Esophagus mucosa (tissue), 1 donor: Measurements from ENCODE around the gene INO80E. TPM values are rescaled to one million over a fixed set of nuclear protein-coding genes. Genes with fewer than 3 reads are reported as not detected.
A peak's percentile ranks its signal among the peaks of the same experiment; 100 is the strongest.
"Not testable (repeated sequence)": the region's sequence is repeated elsewhere in the genome, so short reads cannot be mapped to it uniquely, and the experiment has no call there.

Source experiments
- ATAC-seq: fragments of 200-7000 bp; cut with Tn5 transposase; one replicate; pipeline ENCODE4 v1.9.1; 2020
- total RNA-seq: library from RNA; stranded (reverse); gene quantifications from one replicate; pipeline ENCODE4 v1.2.4, GENCODE V29; 2023
- donor health status: DM: yes; HTN: yes; CAD: no.

Gene INO80E, protein sequence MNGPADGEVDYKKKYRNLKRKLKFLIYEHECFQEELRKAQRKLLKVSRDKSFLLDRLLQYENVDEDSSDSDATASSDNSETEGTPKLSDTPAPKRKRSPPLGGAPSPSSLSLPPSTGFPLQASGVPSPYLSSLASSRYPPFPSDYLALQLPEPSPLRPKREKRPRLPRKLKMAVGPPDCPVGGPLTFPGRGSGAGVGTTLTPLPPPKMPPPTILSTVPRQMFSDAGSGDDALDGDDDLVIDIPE
- total RNA-seq, result 37.0 TPM

DNA sequence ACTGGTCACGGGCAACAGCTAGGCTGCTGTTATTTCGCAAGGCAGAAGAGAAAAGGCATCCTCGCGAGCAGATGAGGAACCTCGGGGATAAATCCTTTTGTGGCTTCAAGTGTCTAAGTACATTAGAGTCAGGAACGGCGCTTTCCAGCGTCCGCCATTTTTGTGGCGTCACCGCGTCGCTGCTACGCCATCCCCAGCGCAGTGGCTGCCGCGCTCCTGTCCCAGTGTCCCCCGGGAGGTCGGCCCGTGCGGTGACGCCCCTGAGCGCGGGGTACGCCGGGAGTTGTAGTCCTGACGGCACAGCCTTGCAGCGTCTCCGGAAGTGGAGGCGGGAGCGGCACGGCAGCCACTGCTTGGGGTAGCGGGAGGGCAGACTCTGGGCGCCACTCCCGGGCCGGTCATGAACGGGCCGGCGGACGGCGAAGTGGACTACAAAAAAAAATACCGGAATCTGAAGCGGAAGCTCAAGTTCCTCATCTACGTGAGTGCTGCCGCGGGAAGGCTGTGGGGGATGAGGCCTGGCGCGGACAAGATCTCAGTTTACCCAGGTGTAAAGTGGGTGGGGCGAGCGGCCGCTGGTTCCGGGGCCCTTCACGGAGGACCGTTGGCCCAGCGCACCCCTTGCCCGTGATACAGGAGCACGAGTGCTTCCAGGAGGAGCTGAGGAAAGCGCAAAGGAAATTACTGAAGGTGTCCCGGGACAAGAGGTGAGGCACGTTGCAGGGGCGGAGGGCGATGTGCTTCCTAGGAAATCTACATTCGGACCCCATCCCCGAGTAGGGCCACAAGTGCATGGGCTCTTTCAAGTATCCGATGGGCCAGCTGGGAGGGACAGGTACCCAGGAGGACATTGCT, at the start of gene INO80E:
Gene INO80E (plus strand): TSS at position 331 of the 855 bp plus-strand sequence. CDS start 70 bp downstream, at position 401.
- peak; percentile 97 for ATAC-seq

DNA sequence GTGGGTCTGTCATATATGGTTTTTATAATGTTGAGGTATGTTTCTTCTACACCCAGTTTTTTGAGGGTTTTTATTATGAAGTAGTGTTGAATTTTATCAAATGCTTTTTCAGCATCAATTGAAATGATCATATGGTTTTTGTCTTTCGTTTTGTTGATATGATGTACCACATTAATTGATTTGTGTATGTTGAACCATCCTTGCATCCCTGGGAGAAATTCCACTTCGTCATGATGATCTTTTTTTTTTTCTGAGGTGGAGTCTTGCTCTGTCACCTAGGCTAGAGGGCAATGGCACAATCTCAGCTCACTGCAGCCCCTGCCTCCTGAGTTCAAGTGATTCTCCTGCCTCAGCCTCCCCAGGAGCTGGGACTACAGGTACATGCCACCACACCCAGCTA, 48.1 kb upstream of the INO80E start:
- no peak for ATAC-seq

DNA sequence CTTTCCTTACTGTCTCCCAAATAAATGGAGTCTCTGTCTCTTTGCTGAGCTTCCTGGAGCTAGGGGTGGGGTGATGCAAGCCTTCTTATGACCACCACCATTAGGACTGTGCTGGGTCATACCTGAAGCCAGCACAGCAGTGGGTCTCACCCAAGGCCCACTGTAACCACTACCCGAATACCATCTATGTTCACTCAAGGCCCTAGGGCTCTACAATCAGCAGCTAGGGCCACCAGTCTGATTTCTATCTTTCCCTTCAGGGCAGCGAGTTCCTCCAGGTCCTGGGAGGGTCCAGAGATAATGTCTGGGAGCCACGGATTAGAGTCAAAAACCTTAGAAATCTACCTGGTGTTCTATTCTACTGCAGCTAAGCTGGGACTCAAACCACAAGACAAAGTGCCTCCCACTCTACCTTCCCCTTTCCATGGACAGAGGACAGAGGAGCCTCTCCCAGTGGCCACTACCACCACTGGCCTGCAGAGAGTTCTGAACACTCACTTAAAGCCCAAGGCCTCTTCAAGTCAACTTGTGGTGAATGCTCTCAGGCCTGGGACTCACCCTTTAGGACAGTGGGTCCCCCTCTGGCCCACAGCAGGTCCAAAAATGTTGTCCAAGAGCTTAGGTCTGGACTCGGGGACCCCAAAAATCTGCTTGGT, 45.1 kb upstream of the INO80E start:
- no peak for ATAC-seq

DNA sequence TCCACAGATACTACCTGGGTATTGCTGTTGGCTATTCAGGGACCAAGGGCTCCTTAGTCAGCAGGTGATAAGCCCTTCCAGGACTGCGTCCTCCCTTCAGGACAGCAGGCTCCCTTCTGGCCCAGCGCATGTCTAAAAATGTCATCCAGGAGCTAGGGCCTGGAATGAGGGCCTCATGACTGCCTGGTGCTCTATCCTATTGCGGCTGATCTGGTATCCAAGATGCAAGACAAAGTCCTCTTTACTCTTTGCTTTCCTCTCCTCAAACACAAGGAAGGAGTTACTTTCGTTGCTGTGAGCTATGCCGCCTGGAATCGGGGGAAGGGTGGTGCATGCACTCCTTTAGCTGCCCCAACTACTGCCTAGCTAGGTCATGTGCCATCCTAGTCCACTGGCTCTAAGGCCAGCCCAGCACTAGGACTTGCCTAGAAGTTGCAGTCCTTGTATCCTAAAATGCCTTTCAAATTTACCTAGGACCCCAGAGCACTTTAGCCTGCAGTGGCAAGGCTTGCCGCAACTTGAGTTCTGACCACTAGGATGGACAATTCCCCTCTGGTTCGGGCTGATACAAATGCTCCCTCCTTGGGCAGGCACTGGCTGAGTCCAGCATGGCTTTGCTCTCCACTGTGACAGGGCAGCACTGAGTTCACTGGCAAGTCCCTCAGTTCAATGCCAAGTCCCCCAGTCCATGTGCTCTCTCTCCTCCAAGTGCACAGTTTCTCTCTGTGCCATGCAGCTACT, 44.2 kb upstream of the INO80E start:
- ATAC-seq, result no peak

DNA sequence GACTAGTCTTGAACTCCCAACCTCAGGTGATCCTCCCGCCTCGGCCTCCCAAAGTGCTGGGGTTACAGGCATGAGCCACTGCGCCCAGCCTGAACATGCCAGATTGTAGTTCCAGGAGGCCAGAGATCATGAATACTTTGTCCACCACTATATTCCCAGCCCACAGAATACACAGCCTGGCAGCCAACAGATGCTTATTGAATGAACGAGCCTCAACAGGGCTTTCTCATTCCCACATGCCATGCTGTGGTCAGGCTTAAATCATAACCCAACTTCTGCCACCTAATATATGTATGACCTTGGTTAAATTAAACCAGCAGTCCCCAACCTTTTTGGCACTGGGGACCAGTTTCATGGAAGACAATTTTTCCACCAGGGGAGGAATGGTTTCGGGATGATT, 37.3 kb upstream of the INO80E start:
- ATAC-seq, result no peak

DNA sequence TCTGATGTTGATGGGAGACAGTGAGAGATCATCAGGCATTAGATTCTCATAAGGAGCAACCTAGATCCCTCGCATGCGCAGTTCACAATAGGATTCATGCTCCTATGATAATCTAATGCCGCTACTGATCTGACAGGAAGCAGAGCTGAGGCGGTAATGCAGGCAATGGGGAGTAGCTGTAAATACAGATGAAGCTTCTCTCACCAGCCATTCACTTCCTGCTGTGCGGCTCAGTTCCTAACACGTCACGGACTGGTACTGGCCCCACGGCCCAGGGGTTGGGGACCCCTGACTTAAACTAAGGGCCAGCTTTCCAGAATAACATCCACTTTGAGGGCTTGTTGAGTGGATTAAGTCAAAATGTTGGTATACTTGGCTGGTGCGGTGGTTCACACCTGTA, 36.7 kb upstream of the INO80E start:
- no peak for ATAC-seq

DNA sequence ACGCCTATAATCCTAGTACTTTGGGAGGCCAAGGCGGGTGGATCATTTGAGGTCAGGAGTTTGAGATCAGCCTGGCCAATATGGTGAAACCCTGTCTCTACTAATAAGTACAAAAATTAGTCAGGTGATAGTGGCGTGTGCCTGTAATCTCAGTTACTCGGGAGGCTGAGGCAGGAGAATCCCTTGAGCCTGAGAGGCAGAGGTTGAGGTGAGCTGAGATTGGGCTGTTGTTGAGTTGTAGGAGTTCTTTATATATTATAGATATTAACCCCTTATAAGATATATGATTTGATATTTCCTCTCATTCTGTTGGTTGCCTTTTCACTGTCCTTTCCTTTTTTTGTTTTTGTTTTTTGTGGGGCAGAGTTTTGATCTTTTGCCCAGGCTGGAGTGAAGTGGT, 36.2 kb upstream of the INO80E start:
- not testable (repeated sequence) for ATAC-seq

DNA sequence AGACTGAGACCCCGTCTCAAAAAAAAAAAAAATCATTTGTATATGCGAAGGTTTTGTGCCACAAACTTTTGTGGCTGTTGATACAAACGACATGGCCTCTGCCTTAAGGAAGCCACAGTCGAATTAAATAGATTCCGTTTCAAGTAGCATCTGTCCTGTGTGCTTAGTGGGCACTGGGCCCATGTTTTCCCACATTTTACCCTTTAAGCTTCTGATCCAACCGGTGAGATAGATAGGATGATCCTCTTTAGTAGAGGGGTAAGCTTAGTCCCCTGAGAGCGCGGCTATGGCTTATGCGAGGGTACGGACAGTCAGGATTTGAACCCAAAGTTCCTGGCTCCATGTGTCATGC, 34.9 kb upstream of the INO80E start:
- ATAC-seq, result no peak

DNA sequence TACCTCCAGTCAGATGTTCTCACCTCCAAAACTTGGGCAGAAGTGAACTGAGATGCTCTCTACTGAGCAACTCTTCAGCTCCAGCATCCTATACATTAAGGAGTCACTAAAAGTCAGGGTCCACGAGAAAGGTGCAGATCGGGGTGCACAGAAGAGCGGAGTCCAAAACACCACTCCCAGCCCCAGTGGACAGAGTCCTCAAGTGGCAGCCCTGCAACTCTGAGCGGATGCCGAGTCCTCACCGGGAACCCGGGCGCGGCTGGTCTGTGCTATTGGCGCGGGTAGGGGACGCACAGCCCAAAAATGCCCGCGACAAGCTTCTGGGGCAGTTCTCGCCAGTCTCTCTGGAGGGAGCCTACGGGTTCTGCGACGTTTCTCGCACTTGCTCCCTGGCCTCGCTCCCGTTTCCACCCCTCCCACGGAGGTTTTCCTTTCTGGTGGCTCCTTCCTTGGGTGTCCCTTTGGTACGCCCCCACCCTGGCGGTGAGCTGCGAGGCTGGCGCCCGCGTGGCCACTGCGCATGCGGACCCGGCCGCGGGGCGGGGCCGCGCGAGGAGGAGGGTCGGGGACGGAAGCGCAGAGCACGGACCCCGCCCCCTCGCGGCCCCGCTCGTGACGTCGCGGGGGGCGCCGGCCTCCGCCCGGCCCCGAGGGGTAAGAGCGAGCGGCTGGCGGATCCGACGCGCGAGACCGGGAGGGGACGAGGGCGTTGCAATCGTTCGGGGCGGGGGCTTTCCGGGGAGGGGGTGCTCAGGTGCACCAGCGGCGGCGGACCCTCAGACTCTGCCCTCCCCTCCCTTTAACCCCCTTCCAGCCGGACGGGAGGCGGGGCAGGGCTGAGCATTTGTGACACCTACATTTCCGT, 34.3 kb upstream of the INO80E start, which contains the start of gene TMEM219:
Gene TMEM219 (plus strand): TSS at position 601 of the 865 bp plus-strand sequence. CDS start 1,065 bp downstream, outside the sequence.
- peak; percentile 98 for ATAC-seq

DNA sequence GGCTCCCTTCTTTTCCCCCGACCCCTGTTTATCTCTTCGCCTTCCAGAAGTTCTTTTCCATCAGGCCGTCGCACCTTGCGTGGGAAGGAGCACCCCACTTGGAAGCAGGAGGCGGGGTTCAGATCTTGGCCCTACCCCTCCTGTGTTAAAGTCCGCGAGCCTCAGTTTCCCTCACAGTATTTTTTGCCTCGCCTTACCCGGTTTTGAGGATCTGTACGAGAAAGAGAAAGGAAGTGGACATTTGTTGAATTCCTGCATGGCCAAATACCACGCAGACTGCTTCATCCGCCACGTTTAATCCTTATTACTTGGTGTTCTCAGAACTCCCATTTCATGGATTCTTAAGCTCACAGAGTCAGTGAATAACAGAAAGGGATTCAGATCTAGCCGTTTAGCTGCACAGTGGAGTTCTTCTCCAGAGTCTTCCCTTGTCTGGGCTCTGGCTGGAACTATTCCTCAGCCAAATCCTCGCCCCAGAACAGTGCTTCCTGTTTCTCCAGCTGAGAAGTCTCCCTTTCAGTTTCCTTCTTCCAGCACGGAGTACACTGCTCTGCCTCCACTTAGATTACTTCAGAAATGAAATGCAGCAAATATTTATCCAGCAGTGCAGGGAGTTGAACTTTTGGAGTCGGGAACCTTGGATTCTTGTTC, 33.6 kb upstream of the INO80E start:
- ATAC-seq, result peak; percentile 51

DNA sequence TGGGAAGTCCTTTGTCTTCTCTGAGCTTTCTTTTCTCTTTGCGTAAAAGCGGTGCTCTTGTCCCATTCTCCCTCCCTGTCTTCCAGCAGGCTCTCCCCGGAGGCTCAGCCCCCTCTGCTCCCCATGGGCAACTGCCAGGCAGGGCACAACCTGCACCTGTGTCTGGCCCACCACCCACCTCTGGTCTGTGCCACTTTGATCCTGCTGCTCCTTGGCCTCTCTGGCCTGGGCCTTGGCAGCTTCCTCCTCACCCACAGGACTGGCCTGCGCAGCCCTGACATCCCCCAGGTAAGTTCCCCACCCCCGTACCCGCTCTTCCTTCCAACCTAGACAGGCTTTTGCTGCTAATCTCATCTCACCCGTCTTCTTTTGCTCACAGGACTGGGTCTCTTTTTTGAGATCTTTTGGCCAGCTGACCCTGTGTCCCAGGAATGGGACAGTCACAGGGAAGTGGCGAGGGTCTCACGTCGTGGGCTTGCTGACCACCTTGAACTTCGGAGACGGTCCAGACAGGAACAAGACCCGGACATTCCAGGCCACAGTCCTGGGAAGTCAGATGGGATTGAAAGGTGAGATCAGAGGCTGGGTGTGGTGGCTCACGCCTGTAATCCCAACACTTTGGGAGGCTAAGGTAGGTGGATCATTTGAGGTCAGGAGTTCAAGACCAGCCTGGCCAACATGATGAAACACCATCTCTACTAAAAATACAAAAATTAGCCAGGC, 32.9 kb upstream of the INO80E start:
- ATAC-seq, result peak; percentile 6

DNA sequence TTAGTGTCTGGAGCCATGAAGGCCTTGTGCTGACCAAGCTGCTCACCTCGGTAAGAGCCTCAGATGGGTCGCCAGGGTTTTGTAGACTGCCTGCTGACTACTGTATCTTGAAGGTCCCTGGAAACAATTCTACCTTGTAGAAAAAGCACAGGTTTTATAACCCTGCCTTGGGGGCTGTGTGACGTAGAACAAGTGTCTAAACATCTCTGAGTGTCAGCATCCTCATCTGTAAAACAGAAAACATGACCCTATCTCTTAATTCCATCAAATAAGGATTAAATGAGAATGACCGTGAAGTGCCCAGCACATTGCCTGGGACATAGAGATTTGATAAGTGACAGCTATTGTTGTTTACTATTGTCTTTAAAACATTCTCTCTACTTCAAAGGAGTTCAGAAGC, 27.8 kb upstream of the INO80E start:
- no peak for ATAC-seq

DNA sequence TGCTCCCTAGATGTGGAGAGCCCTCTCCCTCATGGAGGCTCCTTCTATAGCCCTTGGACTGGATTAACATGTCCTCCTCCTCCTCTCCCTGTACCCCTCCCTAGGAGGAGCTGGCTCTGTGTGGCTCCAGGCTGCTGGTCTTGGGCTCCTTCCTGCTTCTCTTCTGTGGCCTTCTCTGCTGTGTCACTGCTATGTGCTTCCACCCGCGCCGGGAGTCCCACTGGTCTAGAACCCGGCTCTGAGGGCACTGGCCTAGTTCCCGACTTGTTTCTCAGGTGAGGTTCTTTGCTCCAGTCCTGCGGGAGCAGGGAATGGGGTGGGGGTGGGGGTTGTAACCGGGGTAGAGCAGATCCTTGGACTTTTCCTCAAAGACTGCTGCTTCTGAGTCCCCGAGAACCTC, 24.7 kb upstream of the INO80E start:
- no peak for ATAC-seq

DNA sequence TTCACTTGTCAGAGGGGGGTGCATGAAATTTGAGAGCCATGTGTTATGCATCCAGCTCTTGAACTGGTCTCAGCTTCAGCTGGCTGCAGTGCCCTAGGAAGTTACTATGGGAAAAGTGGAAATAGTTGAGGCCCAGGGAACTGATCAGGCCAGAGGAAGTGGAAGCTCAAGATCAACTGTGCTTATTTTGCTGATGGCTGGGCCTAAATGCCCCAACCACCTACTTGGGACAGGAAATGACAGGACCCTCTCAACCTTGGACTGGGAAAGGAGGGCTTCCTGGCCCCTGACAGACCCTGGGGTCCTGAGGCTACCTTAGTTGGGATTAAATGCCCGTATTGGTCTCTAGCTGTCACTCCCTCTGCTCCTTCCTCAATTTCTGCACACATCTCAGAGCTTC, 23.5 kb upstream of the INO80E start:
- ATAC-seq, result no peak

DNA sequence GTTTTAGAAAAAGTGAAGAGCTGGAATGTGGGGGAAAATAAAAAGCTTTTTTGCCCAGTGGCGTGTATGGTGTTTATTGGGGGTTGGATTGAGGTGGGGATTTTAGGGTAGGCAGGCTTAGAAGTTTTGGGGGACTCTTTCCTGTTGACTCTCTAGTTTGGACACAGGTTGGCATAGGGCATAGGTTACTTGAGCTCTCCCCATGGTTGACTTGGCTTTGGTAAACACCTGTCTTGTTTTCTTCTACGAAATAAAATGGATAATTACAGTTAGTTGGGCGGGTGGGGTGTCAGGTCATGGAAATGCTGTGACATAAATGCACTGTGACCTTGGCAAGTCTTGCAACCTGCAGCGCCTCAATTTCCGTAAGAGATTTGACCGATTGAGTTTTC, 23.1 kb upstream of the INO80E start:
- no peak for ATAC-seq

DNA sequence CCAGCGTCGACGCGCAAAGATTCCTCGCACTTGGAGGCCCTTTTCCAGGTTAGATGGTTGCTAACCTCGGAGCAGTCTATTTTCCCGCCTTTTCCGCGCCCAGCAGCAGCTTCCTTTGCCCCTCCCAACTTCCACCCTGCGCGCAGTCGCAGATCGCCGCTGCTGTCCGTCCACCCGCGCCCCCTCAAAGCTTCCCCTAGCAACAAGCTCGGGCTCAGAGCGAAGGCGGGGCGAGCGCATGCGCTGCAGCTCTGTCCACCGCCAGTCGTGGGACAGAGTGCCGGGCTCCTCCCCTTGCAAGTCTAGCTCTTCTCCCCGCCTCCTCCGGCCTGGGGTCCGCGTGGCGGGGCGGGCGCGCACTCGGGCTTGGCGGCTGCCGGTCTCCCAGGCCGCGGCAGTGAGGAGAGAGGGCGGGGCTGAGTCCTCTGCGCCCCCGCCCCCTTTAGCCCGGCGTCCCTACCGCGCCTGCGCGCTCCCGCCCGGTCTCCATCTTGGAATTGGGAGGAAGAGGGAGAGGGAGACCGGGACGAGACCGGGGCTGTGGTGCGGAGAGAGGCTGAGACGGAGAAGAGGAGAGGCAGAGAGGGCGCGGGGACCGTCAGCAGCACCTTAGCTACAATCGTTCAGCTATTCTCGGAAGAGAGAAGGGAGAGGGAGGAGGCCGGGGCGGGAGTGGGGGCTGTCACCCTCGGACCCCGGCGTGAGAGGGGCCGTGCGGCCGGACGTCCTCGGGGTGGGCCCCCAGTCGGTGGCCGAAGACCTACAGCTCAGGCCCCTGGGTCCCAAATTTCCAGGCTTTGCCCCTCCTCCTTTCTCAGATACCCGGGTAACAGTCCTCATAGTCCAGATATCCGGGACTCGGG, 22.4 kb upstream of the INO80E start, which contains the start of gene TAOK2:
Gene TAOK2 (plus strand): TSS at position 485 of the 863 bp plus-strand sequence. CDS start 3,905 bp downstream, outside the sequence.
- peak; percentile 98 for ATAC-seq

DNA sequence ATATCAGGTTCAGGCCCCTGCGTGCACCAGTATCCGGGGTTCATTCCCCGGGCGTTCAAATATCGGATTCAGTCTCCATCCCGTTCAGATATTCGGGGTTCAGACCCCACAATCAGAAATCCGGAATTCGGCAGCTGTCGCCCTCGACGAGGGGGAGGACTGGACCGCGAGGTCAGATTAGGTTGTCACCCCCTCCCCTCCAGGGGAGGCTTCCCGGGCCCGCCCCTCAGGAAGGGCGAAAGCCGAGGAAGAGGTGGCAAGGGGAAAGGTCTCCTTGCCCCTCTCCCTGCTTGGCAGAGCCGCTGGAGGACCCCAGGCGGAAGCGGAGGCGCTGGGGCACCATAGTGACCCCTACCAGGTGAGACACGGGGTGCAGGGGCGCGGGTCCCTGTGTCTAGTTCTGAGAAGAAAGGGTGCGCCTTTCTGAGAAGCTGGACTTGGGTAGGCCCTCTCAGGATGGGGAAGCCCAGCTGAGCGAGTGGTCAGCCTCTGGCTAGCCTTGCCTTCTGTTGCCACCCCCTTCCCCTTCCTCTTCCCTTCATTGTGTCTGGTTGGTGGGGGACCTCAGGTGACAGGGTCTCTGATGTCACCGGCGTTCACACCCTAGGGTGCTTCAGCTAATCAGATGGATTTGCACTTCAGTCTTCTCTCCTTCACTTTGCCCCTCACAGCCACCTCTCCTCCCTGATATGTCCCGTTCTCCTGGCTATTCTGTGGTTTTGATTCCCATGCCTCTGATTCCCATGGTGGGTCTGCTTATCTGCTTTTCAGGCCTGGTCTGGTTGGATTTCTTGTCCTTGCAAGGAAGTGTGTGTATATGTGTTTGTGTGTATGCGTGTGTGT, 21.5 kb upstream of the INO80E start:
- ATAC-seq, result peak; percentile 7

DNA sequence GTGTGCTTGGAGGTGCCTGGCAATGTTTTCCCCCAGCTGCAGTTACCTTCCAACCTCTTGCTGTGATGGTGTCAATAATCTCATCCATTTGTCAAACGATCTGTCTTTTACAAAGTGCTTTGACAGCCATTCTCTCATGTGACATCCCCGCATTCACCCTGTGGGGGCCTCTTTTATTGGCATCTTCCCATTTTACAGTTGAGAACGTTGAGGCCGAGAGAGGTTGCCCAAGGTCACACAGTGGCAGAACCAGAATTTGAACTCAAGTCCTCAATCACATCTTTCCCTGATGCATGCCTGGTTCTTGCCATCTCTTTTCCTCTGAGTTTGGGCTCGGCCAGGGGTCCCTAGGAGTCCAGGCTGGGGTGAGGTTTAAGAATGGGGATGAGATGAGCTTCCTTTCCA, 20.9 kb upstream of the INO80E start:
- no peak for ATAC-seq
